Transverse colon (tissue), 4 donors: Measurements from ENCODE around the gene PSMB3. TPM values are rescaled to one million over a fixed set of nuclear protein-coding genes. Genes with fewer than 3 reads are reported as not detected.

Experiments
- DNase-seq: peaks from one replicate; pipeline ENCODE4 v3.0.0-alpha.2; 2019
- H3K27ac ChIP-seq, 4 donors: fragments of 200-600 bp; sonication (generic); 2 replicates each; pipeline ENCODE4 v1.5.1; 2016 to 2018; ENCODE audit warnings: inconsistent platforms in 4 of 4
- H3K27me3 ChIP-seq: fragments of 200-600 bp; sonication (generic); 2 replicates; pipeline ENCODE4 v1.5.1; 2017; ENCODE audit warnings: inconsistent platforms
- H3K36me3 ChIP-seq, 4 donors: fragments of 200-600 bp; sonication (generic); 2 replicates each; pipeline ENCODE4 v1.5.1; 2017 to 2019; ENCODE audit warnings: inconsistent platforms in 4 of 4
- H3K4me1 ChIP-seq, 4 donors: fragments of 200-600 bp; sonication (generic); 2 replicates each; pipeline ENCODE4 v1.5.1; 2017 to 2020; ENCODE audit warnings: inconsistent platforms in 4 of 4
- H3K4me3 ChIP-seq, 4 donors: fragments of 200-600 bp; sonication (generic); 1 replicate in 1 of 4; 2 replicates in 3 of 4; pipeline versions ENCODE4 v1.5.1 to v1.6.1; 2017 to 2019; ENCODE audit warnings: inconsistent platforms in 4 of 4
- H3K9me3 ChIP-seq, 2 donors: fragments of 200-600 bp; sonication (generic); 2 replicates each; pipeline ENCODE4 v1.5.1; 2017 to 2019; ENCODE audit warnings: inconsistent platforms in 2 of 2
- CTCF ChIP-seq, 5 experiments: fragments of 200-600 bp in 3 of 5; fragments of 450-650 bp in 2 of 5; sonication (generic) in 3 of 5; IDR thresholded peaks; 1 replicate in 2 of 5; 2 replicates in 3 of 5; pipeline ENCODE4 v1.5.1; 2016 to 2017; ENCODE audit warnings: antibody characterized with exemption in 5 of 5, inconsistent platforms in 3 of 5, mild to moderate bottlenecking in 2 of 5, moderate library complexity in 1 of 5
- EP300 ChIP-seq: sonication (generic); formaldehyde crosslinking; IDR thresholded peaks from one replicate; pipeline ENCODE4 v1.6.1; 2017; ENCODE audit warnings: antibody characterized with exemption, low read depth
- POLR2A ChIP-seq: fragments of 450-650 bp; IDR thresholded peaks from one replicate; pipeline ENCODE4 v1.6.1; 2016; ENCODE audit warnings: antibody characterized with exemption, mild to moderate bottlenecking, moderate library complexity
- POLR2AphosphoS5 ChIP-seq, 3 donors: sonication (generic); formaldehyde crosslinking; IDR thresholded peaks; one replicate each; pipeline ENCODE4 v1.6.1; 2016; ENCODE audit warnings: antibody characterized with exemption in 3 of 3
- whole genome bisulfite sequencing, 2 donors: methylation state at CpG; one replicate each; pipeline ENCODE4 v1.1.5; 2018; ENCODE audit warnings: low coverage in 1 of 2; 5-methylcytosine and 5-hydroxymethylcytosine counted together
- in situ Hi-C, 4 donors: fragments of 200-750 bp; cut with MboI; loops; one replicate each; pipeline versions ENCODE4 v1.15.0 to v1.15.1; 2017; ENCODE audit warnings: low sequenced_read_pairs in 3 of 4, low pct_ligation_motif_present in 1 of 4, low pct_unique_long_range_greater_than_20kb in 1 of 4
- intact Hi-C: fragments of 100-400 bp; cut with DNase I; formaldehyde crosslinking; loops from one replicate; pipeline ENCODE4 v1.15.1; 2023; ENCODE audit warnings: low total_unique reads
- total RNA-seq, 4 donors: library from RNA; depleted of rRNA; stranded (reverse); fragments of >200 nt; gene quantifications; one replicate each; pipeline ENCODE4 v1.1.0, GENCODE V29; 2016

The PSMB3 gene
- total RNA-seq, 4 donors from 2014 or later = 137 to 169 (median 159) TPM

GRCh38 chr17:38715216-38715943 lies 37.2 kb upstream of the PSMB3 start:
- Histone ChIP-seq H3K4me1 (peaks cover 0 to 10% (median 0%) of the 10 kb centered on the region in 4 donors), H3K27ac (no peak overlapping the region), H3K27me3 (no peaks in the 10 kb centered on the region), H3K4me3 (no peak overlapping the region), H3K9me3 (no peaks in the 10 kb centered on the region), H3K36me3 (peaks cover 0 to 27% (median 7%) of the 10 kb centered on the region in 4 donors)
- TF ChIP-seq POLR2AphosphoS5 (IDR thresholded peaks at IDR 0.05) (no peak), POLR2A (no peak), CTCF (IDR thresholded peaks at IDR 0.05) (no peak), EP300 (no peak)
- in situ Hi-C loops = no loop called here
- WGBS, 2 donors = 79 to 81% methylated on average over 5 to 9 of the region's 9 CpGs
- intact Hi-C loops = no loop called here
- no peak for DNase-seq

- no peaks in the 10 kb centered on the region for H3K27me3 ChIP-seq
- H3K9me3 ChIP-seq = no peaks in the 10 kb centered on the region
- DNase-seq = no peak
- H3K4me3 ChIP-seq = no peak overlapping the region
- peaks cover 0 to 10% (median 0%) of the 10 kb centered on the region in 4 donors for H3K4me1 ChIP-seq
- H3K36me3 ChIP-seq = peaks cover 0 to 31% (median 9%) of the 10 kb centered on the region in 4 donors
- in situ Hi-C loops (no loop called here), intact Hi-C loops (no loop called here)
- WGBS, 2 donors = 85 to 100% methylated on average over 1 to 8 of the region's 18 CpGs
- no peak for TF ChIP-seq CTCF (IDR thresholded peaks at IDR 0.05)
- no peak overlapping the region for H3K27ac ChIP-seq
These were observed 36.1 kb upstream of the PSMB3 start for GRCh38 chr17:38716368-38717005.

- no peak overlapping the region for H3K4me3 ChIP-seq
- H3K27me3 ChIP-seq = no peaks in the 10 kb centered on the region
- DNase-seq = no peak
- peaks cover 0 to 10% (median 0%) of the 10 kb centered on the region in 4 donors for H3K4me1 ChIP-seq
- H3K36me3 ChIP-seq = peaks cover 0 to 31% (median 7%) of the 10 kb centered on the region in 4 donors
- intact Hi-C loops (no loop called here), in situ Hi-C loops (no loop called here)
- TF ChIP-seq POLR2A (no peak), CTCF (IDR thresholded peaks at IDR 0.05) (no peak), EP300 (no peak), POLR2AphosphoS5 (IDR thresholded peaks at IDR 0.05) (no peak)
- no peaks in the 10 kb centered on the region for H3K9me3 ChIP-seq
- H3K27ac ChIP-seq = no peak overlapping the region
- 83% methylated on average over 12 of the region's 12 CpGs; no CpG with 5 or more reads in 1 of the 2 donors for WGBS, 2 donors
These were observed 35.3 kb upstream of the PSMB3 start for GRCh38 chr17:38717139-38717745.

- no peaks in the 10 kb centered on the region for H3K9me3 ChIP-seq
- no peak overlapping the region for H3K27ac ChIP-seq
- H3K27me3 ChIP-seq = no peaks in the 10 kb centered on the region
- in situ Hi-C loops (no loop called here), intact Hi-C loops (no loop called here)
- TF ChIP-seq EP300 (no peak), CTCF (IDR thresholded peaks at IDR 0.05) (no peak), POLR2A (no peak), POLR2AphosphoS5 (IDR thresholded peaks at IDR 0.05) (no peak)
- H3K36me3 ChIP-seq = peaks cover 0 to 31% (median 5%) of the 10 kb centered on the region in 4 donors
- DNase-seq = no peak
- no peak overlapping the region for H3K4me3 ChIP-seq
- peaks cover 0 to 15% (median 5%) of the 10 kb centered on the region in 4 donors for H3K4me1 ChIP-seq
- WGBS, 2 donors = 86% methylated on average over 24 of the region's 29 CpGs; no CpG with 5 or more reads in 1 of the 2 donors
These were observed 33.1 kb upstream of the PSMB3 start for GRCh38 chr17:38719289-38719942.
